GM18868 (cell line): ENCODE measurements around the gene TSPYL4.
"Not testable (repeated sequence)": the region's sequence is repeated elsewhere in the genome, so short reads cannot be mapped to it uniquely, and the experiment has no call there.

Experiments
- ATAC-seq: cut with Tn5 transposase; IDR thresholded peaks from one replicate; pipeline ENCODE4 v1.9.1; 2021; ENCODE audit warnings: mild to moderate bottlenecking, moderate library complexity; ENCODE audit not compliant: unreplicated experiment

TSPYL4 gene

DNA sequence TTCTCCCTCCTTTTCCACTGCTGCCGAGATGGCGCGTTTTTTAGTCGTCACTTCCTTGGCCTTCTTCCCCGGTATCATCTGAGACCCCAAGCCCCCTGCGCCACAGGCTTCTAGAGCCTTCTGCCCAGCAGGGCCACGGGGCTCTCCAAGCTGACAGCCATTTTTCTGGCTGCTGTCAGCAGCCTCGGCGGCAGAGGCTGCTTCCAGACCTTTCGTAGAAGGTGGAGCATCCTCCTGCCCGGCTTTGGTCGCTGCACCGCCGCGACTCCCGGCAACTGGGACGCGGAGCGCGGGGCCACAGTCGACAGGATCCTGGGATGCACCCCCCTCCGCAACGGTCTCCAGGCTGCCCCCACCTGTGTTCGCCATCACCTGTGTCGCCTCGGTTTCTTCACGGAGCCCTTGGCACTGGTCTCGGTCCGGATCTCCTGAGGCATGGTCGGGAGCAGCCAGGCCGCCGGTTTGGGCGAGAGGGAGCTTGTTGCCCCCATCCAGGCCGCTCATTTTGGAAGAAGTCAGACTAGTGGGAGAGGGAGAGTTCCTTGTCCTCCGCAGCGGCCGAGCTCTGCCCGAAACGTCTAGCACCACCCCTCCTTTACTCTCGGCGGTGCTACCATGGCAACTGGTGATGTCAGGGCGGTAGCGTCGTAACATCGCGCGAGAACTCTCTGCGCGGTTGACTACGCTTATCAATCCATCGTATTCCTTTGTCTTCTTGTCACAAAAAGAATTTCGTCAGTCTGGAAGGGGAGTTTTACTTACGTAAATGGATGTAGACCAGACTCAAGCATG lies at the start of gene TSPYL4:
Gene TSPYL4, minus strand, starts transcription at position 571 of the 792 bp plus-strand sequence. Its CDS starts 67 bp downstream, at position 504.
- ATAC-seq: peak; percentile 99

GRCh38 chr6:116301104-116301503 lies 47.2 kb upstream of the TSPYL4 start:
- ATAC-seq: no peak

DNA sequence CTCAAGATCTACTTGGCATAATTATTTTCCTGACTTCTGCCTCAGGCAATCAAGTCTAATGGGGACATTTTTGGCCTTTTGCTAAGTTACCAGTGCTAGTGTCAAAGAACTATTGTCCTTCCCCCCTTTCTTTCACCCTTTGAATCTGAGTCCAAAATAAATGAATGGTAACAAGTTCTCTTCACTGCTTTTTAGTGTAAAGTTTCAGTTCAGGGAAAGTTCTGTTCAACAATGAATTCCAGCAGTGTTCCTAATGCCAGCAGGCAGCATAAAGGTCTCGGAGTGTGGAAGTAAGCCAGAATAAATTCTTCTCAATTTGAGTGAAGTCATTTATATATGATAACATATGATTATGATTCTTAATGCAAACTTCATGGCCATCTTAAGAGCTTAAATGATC lies 46.7 kb upstream of the TSPYL4 start:
- ATAC-seq: no peak

- ATAC-seq: no peak
Measured at GRCh38 chr6:116298973-116299372, 45.1 kb upstream of the TSPYL4 start.

DNA sequence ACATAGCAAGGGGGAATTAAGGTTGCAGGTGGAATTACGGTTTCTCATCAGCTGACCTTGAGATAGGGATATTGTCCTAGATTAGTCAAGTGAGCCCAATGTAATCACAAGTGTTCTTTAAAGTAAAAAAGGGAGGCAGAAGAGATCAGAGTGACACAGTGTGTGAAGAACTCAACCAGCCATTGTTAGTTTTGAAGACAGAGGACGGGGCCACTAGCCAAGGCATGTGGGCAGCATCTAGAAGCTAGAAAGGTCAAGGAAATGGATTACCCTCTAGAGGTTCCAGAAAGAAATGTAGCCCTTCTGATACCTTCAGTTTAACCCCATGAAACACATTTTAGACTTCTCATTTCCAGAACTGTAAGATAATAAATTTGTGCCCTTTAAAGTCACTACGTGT lies 44.4 kb upstream of the TSPYL4 start:
- ATAC-seq: no peak

DNA sequence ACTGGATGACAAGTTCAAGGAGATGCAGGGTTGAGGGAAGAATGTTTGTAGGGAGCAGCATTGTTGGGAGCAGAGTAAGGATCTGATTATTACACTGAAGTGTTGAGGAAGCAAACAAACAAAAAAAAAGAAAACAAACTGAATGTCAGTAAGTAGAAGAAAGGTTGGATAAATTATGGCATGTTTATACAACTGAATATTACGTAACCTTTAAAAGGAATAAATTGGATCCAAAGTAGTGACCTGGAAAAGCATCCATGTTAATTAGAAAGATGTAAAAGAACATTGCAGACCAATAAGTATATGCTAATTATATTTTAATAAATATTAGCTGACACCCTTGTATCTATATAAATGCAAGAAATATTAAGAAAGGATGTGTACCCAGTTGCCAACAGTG lies 38.7 kb upstream of the TSPYL4 start:
- no peak for ATAC-seq

- no peak for ATAC-seq
Measured at GRCh38 chr6:116291701-116292396, 38.0 kb upstream of the TSPYL4 start.

DNA sequence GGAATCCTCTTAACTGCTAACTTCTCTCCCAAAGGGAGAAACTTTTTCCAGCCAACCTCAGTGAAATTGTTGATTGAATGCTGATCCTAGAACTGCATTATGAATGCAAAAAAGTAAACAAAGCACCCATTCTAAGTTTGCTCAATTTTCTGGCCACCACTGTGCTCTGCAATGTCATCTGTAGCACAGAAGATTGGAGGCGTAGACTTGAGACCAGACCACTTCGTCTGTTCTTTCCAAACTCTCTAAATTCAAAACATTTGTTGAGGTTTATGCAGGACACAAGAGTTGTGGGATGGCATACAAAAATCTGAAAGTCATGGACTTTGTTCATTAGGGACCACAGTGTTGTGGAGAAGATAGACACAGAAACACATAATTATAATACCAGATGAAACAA lies 36.9 kb upstream of the TSPYL4 start:
- no peak for ATAC-seq

DNA sequence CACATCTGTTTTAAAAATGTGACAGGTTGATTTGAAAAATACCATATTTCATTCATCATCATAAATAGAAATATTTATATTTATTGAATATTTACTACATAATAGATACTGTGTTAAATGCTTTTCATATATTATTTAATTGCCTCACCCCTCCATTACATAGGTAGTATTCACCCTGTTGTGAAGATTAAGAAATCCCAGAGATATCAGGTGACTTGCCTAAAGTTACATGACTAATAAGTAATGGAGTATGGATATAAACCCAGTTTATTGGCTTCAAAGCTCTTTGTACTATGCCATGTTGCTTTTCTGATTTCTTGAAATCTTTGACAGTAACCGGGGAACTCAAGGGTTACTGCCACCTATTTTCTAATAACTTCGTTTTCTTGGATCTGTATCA lies 36.0 kb upstream of the TSPYL4 start:
- no peak for ATAC-seq

- peak; percentile 62 for ATAC-seq
Measured at GRCh38 chr6:116287689-116288282, 33.9 kb upstream of the TSPYL4 start.

- ATAC-seq: no peak
Measured at GRCh38 chr6:116286773-116287358, 33.0 kb upstream of the TSPYL4 start.

DNA sequence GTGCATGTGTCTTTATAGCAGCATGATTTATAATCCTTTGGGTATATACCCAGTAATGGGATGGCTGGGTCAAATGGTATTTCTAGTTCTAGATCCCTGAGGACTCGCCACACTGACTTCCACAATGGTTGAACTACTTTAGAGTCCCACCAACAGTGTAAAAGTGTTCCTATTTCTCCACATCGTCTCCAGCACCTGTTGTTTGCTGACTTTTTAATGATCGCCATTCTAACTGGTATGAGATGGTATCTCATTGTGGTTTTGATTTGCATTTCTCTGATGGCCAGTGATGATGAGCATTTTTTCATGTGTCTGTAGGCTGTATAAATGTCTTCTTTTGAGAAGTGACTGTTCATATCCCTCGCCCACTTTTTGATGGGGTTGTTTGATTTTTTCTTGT lies 31.1 kb upstream of the TSPYL4 start:
- ATAC-seq: not testable (repeated sequence)

DNA sequence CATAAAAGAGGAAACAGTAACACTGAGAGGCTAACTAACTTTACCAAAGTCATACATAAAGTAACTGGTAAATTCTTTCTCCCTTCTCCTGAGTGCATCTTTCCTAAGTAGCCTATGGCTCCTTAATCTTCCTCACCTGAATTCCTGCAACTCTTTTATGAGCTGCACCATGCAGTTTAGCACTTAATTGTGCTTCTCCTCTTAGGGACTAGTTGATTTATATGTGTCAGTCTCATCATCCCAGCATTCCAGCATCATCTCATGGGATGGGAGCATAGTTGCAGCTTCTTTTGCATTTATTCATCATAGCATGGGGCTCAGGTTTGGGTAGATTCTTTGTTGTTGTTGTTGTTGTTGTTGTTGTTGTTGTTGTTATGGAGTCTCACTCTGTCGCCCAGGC lies 29.3 kb upstream of the TSPYL4 start:
- ATAC-seq: no peak

DNA sequence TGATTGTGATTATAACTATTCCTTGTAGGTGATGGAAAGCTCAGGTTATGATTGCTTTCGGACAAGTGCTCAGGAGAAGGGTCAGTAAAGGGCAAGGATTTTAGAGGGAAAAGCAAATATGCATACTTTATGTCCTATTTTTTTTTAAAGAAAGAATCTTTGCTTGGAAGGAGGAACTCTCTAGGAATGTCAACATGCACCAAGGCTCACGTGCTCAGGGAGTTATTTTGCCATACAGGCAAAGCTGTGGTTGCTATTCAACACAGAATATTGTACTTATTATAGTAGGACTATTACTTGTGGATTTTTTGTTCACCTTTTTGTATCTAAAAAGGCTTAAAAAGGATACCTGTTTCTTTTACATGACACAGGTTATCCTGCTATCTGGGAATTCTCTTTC lies 28.8 kb upstream of the TSPYL4 start:
- no peak for ATAC-seq

DNA sequence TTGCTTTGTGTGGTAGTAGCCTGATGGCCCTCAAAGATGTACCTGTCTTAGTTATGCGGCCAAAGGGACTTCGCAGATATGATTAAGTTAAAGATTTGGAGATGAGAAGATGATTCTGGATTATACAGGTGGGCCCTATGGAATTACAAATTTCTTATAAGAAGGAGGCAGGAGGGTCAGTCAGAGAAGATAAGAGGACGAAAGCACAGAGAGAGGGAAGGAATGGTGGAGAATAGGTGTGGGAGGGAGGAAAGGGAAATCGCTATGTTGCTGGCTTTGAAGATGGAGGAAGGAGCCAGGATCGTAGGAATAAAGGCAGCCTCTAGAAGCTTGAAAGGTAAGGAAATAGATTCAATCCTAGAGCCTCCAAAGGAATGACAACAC lies 27.1 kb upstream of the TSPYL4 start:
- ATAC-seq: no peak

GRCh38 chr6:116280161-116280932 lies 26.5 kb upstream of the TSPYL4 start:
- ATAC-seq: no peak

DNA sequence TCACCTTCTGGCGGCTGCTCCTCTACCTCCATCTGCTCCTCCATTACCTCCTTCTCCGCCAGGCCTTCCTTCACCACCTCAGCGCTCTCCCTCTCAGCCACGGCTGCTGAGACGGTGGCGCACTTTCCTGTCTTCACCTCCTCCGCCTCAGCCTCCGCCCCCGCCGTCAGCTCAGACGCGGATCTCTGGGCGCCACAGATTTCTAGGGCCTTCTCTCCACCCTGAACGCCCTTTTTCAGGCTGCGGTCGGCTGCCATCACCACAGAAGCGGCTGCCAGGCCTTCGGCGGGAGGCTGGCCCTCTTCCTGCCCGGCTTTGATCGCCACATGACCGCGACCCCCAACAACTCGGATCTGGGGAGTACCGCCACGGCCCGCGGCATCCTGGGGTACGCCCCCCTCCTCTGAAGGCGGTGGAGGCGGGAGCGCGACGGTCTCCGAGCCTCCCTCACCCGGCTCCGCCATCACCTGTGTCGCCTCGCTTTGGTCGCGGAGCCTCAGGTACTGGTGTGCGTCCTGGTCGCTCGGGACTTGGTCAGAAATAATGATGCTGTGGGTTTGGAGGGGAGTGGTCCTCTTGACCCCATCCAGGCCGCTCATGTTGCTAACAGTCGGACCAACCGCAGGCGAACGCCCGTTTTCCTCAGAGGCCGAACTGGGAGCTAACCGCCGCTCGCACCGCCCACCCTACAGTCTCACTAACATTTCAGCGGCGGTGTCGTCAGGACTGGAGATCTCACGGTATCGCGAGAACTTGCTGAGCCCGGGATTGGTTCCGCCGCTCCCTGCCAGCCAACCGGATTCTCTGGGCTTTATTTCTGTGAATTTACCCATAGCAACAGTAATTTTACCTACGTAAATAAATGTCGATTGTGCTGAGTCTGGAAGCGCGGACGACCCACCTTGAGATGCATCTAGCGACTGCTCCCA lies 25.6 kb upstream of the TSPYL4 start, which contains the start of gene TSPYL1:
Gene TSPYL1, minus strand, starts transcription at position 699 of the 929 bp plus-strand sequence. Its CDS starts 100 bp downstream, at position 599.
- ATAC-seq: peak; percentile 94

DNA sequence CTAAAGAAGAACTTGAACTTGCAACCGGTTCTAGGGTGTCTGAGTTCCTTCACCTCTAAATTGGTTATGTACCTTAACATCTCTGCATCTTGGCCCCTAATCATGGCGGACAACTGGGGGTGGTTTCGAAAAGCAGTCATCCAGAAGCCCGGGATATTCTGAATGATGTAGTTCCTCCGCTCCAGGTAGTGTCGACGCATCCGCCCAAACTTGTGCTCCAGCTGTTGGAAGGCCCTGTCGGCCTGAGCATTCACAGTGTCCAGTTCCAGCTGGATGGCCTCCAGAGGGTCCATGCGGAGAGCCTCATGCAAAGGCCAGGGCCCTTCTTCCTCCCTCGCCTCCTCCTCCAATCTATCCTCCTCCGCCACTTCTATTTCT lies 25.0 kb upstream of the TSPYL4 start:
- no peak for ATAC-seq

DNA sequence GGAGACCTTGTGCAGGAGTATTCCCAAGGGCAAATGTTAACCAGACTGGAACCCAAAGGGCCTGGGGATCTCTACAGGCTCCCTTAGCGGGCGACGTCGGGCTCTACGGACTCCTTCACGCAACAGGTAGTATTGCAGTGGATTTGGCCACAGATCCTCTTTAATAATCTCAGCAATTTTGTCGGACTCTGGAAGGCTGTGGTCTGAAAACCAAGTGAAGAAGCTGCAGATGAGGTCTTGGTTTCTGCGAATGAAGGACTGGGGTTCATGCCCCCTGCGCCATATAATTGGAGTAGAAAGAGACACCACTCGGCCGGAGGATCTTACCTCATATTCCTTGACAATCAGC lies 24.6 kb upstream of the TSPYL4 start:
- ATAC-seq: no peak

DNA sequence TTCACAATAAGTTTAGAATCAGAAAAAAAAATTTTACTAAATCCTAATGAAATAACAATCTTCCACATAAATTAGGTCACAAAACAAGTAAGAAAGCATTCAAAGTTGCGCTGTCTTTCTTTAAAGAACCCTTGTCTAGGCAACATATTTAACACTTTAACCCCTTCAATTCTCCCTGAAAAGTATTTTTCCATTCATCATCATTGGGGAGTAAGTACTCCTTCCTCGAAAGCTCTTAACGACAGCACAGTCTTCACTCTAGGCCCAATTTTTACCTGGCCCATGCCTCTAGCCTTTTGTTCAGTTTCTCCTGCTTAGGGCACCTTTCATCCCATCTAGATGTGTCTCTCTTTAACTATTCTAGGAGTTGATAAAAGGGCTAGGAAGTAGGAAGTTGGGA lies 23.2 kb upstream of the TSPYL4 start:
- ATAC-seq: no peak
